ENCODE measurements around the gene TAP1. TPM values are rescaled to one million over a fixed set of nuclear protein-coding genes. Genes with fewer than 3 reads are reported as not detected.
A peak's percentile ranks its signal among the peaks of the same experiment; 100 is the strongest.
"Not testable (repeated sequence)": the region's sequence is repeated elsewhere in the genome, so short reads cannot be mapped to it uniquely, and the experiment has no call there.

The TAP1 gene
- total RNA-seq, 1 donor from 2014 or later: 51.2 TPM

DNA sequence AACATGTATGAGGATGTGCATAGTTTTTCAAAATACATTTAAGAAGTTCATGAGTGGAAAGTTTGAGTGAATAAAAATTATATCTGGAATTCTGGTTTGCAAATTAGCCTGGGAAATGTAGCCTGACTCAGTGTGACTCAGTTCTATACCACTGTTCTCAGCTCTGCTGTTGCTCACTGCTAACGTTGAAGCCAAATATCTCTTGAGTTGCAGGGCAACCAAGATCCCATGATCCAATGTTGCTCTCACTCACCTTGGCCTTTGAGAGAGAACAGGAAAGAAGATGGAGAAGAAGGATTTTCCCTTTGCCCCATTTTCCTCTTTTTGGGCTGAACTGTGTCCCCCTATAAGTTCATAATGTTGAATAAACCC is 29.4 kb upstream of the TAP1 start:
- intact Hi-C loops (cut with DNase I): no loop called here

DNA sequence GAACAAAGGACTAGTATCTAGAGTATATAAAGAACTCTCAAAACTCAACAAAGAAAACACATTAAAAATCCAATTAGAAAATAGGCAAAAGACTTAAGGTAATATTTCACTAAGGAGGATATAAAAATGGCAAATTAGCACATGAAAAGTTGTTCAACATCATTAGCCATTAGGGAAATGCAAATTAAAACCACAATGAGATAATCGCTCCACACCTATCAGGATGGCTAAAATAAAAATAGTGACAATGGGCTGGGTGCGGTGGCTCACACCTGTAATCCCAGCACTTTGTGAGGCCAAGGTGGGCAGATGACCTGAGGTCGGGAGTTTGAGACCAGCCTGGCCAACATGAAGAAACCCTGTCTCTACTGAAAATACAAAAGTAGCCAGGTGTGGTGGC is 27.5 kb upstream of the TAP1 start:
- H3K4me3 ChIP-seq; H3K27ac ChIP-seq; H3K36me3 ChIP-seq; H3K27me3 ChIP-seq; intact Hi-C loops (cut with DNase I); H3K9me3 ChIP-seq; H3K4me1 ChIP-seq; DNase-seq (ENCODE audit: low spot score in 2 of 2): not testable (repeated sequence)

More for the DNA sequence above, 29.4 kb upstream of the TAP1 start:
- no peak for TF ChIP-seq CTCF (IDR thresholded peaks at IDR 0.05)
- no peaks in the 10 kb centered on the region for H3K9me3 ChIP-seq
- no peak overlapping the region for H3K27ac ChIP-seq
- no peaks in the 10 kb centered on the region for H3K36me3 ChIP-seq
- H3K4me3 ChIP-seq: no peak overlapping the region
- peaks cover 0 to 2% of the 10 kb centered on the region in 2 donors for H3K4me1 ChIP-seq
- H3K27me3 ChIP-seq: no peaks in the 10 kb centered on the region
- no peak for DNase-seq (ENCODE audit: low spot score in 2 of 2)

DNA sequence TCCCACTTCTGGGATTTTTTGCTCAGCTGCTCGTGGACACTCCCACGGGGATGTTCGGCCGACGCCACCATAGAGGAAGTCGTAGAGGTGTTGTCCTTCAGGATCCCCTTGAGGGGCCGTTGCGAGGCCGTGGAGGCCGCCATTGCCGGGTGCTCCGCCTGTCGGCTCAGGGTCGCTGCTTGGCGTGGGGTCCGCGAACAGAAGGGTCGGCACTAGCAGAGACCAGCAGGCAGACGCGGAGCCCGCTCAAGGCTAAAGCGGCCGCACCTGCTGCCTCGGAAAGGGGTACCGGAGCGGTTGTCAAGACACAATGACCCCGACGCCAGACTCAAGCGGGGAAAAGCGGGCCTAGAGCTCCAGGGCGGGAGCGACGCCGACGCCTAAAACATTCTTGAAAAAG is 26.2 kb upstream of the TAP1 start:
- Histone ChIP-seq H3K4me3 (no peak overlapping the region), H3K36me3 (no peaks in the 10 kb centered on the region), H3K27ac (no peak overlapping the region), H3K27me3 (no peaks in the 10 kb centered on the region), H3K9me3 (no peaks in the 10 kb centered on the region), H3K4me1 (peaks cover 0 to 2% of the 10 kb centered on the region in 2 donors)
- TF ChIP-seq CTCF (IDR thresholded peaks at IDR 0.05): no peak
- no peak for DNase-seq (ENCODE audit: low spot score in 2 of 2)
- intact Hi-C loops (cut with DNase I): no loop called here

- no peak for TF ChIP-seq CTCF (IDR thresholded peaks at IDR 0.05)
- no peaks in the 10 kb centered on the region for H3K27me3 ChIP-seq
- no peak for DNase-seq (ENCODE audit: low spot score in 2 of 2)
- no peaks in the 10 kb centered on the region for H3K9me3 ChIP-seq
- H3K36me3 ChIP-seq: no peaks in the 10 kb centered on the region
- no peak overlapping the region for H3K27ac ChIP-seq
- H3K4me1 ChIP-seq: no peaks in the 10 kb centered on the region
- intact Hi-C loops (cut with DNase I): no loop called here
- H3K4me3 ChIP-seq: no peak overlapping the region
Measured at GRCh38 chr6:32876603-32877002, 23.1 kb upstream of the TAP1 start.

GRCh38 chr6:32873947-32874346 is 20.4 kb upstream of the TAP1 start:
- H3K27ac ChIP-seq; H3K4me3 ChIP-seq; DNase-seq (ENCODE audit: low spot score in 2 of 2); H3K27me3 ChIP-seq; H3K36me3 ChIP-seq; H3K9me3 ChIP-seq; intact Hi-C loops (cut with DNase I); H3K4me1 ChIP-seq: not testable (repeated sequence)

DNA sequence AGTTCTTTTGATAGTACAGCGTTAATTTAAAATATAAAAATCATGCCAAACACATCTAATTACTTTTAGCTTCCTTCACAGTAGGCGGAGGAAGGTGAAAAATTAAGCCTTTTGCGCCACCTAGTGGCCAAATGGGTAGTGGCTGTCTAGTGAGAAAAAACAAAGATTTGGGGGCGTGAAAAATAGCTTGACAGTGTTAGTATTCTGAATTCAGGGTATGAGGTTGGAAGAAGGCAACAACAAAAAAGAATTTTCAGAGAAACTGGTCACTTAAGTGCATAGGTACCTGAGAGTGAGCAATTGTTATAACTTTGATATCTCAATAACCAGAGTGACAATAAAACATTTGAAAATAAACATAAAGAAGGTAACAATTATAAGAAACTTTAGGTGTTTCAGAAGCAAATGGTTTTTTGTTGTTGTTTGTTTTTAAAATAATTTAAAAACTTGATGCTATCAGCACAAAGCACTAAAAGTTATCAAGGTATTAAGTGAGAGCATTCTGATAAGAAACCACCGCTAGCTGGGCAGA is 14.8 kb upstream of the TAP1 start:
- no peak overlapping the region for H3K4me3 ChIP-seq
- peak in 1 of 2 donors; percentile 89 for DNase-seq (ENCODE audit: low spot score in 2 of 2)
- intact Hi-C loops (cut with DNase I): loop anchor here (1.0 to 5.0 kb wide), 2 partner anchors 30 to 41 kb away; partner anchors contain the start of gene TAP2
- no peak overlapping the region for H3K27ac ChIP-seq
- H3K4me1 ChIP-seq: no peaks in the 10 kb centered on the region
- no peaks in the 10 kb centered on the region for H3K9me3 ChIP-seq
- no peaks in the 10 kb centered on the region for H3K27me3 ChIP-seq
- H3K36me3 ChIP-seq: no peaks in the 10 kb centered on the region
- TF ChIP-seq CTCF (IDR thresholded peaks at IDR 0.05): peak; percentile 81 to 87 (median 85)
